ENCODE measurements around the gene WDR93.

WDR93 gene

DNA sequence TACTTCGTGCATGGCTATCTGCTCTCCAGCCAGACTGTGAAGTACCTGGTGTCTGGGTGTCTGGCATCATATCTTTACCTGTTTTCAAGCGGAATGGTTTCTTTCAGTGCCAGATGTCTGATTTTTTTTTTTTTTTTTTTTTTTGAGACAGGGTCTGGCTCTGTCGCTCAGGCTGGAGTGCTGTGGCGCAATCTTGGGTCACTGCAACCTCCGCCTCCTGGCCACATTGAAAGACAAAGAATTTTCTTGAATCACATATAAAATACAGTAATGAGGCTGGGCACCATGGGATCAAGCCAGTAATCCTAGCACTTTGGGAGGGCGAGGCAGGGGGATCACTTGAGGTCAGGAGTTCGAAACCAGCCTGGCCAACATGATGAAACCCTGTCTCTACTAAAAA is 63.2 kb downstream of the WDR93 start:
- TF ChIP-seq, protein P1, sequence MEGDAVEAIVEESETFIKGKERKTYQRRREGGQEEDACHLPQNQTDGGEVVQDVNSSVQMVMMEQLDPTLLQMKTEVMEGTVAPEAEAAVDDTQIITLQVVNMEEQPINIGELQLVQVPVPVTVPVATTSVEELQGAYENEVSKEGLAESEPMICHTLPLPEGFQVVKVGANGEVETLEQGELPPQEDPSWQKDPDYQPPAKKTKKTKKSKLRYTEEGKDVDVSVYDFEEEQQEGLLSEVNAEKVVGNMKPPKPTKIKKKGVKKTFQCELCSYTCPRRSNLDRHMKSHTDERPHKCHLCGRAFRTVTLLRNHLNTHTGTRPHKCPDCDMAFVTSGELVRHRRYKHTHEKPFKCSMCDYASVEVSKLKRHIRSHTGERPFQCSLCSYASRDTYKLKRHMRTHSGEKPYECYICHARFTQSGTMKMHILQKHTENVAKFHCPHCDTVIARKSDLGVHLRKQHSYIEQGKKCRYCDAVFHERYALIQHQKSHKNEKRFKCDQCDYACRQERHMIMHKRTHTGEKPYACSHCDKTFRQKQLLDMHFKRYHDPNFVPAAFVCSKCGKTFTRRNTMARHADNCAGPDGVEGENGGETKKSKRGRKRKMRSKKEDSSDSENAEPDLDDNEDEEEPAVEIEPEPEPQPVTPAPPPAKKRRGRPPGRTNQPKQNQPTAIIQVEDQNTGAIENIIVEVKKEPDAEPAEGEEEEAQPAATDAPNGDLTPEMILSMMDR (conservative IDR thresholded peaks at IDR 0.05; ENCODE audit: low read depth, low read length): no peak
- DNase-seq (ENCODE audit: low read depth): no peak
- H3K4me3 ChIP-seq (ENCODE audit: low read depth, low read length): no peak overlapping the region

DNA sequence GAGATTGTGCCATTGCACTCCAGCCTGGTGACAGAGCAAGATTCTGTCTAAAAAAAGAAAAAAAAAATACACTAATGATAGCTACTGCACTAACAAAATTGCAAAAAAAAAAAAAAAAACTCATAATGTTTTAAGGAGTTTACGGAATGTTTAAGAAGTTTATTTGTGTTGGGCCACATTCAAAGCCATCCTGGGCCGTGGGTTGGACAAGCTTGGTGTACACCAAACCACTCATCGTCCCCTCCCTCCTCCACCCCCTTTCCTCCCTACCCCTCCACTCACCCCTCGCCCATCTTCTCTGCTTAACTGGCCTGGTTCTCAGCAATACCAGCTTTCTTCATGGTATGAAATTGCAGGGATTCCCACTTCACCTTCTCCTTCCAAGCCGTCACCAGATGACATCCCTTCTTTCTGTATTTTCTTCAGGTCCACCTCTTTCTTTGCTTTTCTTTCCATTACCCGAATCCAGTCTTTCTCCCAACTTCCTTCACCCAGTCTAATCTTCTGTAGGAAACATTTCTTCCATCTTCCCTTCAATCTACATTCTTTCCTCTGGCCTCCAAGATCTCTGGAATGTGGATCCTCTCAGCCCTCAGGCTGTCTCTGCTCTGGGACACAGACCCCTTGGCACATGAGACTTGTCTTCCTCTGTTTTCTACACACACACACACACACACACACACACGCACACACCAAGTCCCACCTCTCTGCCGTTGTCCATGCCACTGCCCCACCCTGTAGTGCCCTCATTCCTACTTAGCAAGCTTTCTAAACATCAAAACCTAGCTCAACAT is 63.9 kb downstream of the WDR93 start:
- no peak for DNase-seq (ENCODE audit: low read depth)
- TF ChIP-seq, protein P1 (conservative IDR thresholded peaks at IDR 0.05; ENCODE audit: low read depth, low read length): no peak

DNA sequence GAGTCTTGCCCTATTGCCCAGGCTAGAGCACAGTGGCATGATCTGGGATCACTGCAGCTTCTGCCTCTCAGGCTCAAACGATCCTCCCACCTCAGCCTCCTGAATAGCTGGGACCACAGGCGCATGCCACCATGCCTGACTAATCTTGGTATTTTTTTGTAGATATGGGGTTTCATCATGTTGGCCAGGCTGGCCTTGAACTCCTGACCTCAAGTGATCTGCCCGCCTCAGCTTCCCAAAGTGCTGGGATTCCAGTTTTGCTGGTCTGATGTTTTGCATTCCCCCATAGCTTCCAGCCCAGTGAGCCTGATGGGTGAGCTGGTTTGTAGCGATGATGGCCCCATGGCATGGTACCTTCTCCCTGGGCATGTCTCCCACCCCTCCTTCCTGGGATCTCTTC is 65.1 kb downstream of the WDR93 start:
- TF ChIP-seq, protein P1 (conservative IDR thresholded peaks at IDR 0.05; ENCODE audit: low read depth, low read length): no peak
- H3K4me3 ChIP-seq (ENCODE audit: low read depth, low read length): no peak overlapping the region
- no peak for DNase-seq (ENCODE audit: low read depth)

More for the DNA sequence above, 63.9 kb downstream of the WDR93 start:
- H3K4me3 ChIP-seq (ENCODE audit: low read depth, low read length): no peak overlapping the region

DNA sequence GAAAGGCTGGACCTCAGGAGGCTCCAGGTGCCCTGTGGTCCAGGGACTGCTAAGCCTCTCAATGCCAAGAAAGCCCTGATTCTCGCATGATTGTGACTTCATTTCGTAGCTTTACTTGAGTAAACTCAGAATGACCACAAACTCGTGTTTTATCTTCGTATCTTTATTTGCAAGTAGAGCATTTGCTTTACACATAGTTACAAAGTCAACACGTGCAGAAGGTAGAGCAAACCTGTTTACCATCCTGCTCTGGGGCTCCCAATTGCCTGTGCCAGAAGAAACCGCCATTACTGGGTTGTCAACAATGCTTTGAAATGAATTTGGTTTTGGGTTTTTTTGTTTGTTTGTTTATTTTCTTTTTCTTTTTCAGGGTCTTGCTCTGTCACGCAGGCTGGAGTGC is 66.3 kb downstream of the WDR93 start:
- TF ChIP-seq, protein P1 (conservative IDR thresholded peaks at IDR 0.05; ENCODE audit: low read depth, low read length): no peak
- DNase-seq (ENCODE audit: low read depth): no peak

DNA sequence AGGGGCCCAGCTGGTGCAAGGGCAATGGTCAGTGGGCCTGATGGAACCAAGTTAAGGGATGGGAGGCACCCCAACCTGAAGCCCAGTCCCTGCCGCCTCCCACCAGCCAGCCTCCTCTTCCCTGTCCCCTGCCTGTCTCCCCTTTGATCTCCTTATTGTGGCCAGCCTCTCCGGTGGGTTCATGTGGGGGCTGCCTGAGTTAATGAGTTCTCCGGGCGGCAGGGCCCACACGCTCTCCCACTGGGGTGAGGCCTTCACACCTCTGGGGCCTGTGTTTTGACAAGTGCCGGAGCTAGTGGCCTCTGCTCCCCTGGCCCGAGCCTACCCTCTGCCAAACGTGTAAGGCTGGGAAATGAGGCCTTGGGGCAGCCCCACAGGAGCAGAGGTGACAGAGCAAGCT is 67.7 kb downstream of the WDR93 start:
- DNase-seq (ENCODE audit: low read depth): no peak
- TF ChIP-seq, protein P1 (conservative IDR thresholded peaks at IDR 0.05; ENCODE audit: low read depth, low read length): no peak

More for the DNA sequence above, 66.3 kb downstream of the WDR93 start:
- no peak overlapping the region for H3K4me3 ChIP-seq (ENCODE audit: low read depth, low read length)

DNA sequence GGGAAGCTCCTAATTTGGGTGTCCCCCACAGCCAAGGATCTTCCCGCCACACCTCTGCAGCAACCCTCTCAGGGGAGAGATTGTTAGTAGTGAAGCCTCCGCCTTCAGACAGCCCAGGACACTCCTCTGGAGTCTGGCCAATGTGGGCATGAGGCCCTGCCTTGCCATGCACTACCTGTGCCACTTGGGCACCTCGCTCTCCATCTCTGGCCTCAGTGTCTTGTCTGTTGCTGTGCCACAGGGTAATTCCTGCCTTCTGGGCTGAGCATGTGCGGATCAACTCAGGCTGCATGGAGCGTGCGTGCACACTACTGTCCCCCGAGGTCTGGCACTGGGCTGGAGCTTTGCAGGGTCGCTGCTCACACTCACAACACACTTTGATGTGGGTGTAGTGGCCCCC is 68.4 kb downstream of the WDR93 start:
- no peak overlapping the region for H3K4me3 ChIP-seq (ENCODE audit: low read depth, low read length)
- TF ChIP-seq, protein P1 (conservative IDR thresholded peaks at IDR 0.05; ENCODE audit: low read depth, low read length): no peak
- no peak for DNase-seq (ENCODE audit: low read depth)

More for the DNA sequence above, 67.7 kb downstream of the WDR93 start:
- H3K4me3 ChIP-seq (ENCODE audit: low read depth, low read length): no peak overlapping the region

DNA sequence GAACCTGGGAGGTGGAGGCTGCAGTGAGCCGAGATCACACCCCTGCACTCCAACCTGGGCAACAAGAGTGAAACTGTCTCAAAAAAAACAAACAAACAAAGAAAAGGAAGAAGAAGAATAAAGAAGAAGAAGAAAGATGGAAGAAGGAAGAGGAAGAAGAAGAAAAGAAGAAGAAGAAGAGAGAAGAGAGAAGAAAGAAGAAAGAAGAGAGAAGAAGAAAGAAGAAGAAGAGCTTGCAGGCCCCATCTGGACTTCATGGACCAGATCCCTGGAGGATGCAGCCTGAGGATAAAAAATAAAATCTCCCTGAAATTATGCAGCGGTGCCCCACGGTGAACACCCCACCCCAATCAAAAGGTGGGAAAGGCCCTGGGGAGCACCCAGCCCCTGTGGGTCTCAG is 69.2 kb downstream of the WDR93 start:
- no peak for DNase-seq (ENCODE audit: low read depth)
- no peak overlapping the region for H3K4me3 ChIP-seq (ENCODE audit: low read depth, low read length)
- TF ChIP-seq, protein P1 (conservative IDR thresholded peaks at IDR 0.05; ENCODE audit: low read depth, low read length): no peak

Measured in choroid plexus epithelial cell (primary cell).